HG03064 (cell line): ENCODE results near the gene SELENOM.

ENCODE experiments used
- ATAC-seq: cut with Tn5 transposase; IDR thresholded peaks from one replicate; pipeline ENCODE4 v1.9.1; 2021; ENCODE audit warnings: low read depth; ENCODE audit not compliant: unreplicated experiment

SELENOM gene

DNA sequence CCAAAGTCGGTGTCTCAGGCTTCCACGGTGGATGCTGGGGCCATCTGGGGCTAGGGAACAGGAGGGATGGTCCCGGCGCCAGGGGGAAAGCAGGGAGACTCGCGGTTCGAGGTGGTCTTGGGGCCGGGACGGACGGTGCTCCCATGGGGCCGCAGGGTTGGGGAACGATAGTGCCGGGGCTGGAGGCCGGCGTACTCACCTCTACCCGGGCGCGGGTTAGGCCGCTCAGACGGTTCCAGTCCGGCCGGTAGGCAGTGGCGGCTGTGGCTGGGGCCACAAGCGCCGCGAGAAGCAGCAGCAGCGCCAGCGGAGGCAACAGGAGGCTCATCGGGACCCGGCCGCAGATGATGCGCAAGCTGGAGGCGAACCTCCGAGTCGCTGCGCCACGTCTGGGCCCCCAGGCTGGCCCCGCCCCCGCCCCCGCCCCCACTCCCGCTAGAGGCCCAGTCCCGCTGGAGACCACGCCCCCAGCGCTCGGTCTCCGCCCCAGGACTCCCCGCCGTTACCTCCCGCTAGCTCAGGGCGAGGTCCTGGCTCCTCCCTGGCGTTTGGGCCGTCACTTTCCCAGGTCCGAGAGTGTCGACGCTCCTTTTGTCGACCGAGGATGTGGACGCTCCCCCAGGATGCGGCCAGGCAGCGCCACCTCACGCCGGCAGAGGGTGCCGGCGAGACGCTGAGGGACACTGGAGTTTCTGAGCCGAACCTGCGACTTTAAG lies at the start of gene SELENOM:
TSS of gene SELENOM (minus strand) at position 391 of the 716 bp plus-strand sequence. CDS start at position 328, 63 bp downstream.
- peak; percentile 72 for ATAC-seq

DNA sequence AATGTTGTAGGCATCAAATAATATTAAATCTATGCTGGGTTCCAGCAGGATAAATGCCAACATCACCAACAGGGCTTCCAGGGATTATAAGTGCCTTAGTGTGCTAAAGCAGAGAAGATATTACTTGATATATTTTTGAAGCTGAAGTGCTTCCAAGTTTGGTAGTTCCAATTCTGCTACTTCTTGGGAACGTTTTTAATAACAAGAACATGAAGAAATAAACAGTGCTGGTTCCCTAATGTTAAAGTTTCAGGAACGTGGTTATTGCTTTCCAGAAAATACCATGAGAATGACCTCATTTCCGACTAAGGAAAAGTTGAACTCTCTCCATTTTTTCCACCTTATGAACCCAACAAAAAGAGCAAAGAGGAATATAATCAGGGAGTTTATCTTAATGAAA lies 48.1 kb upstream of the SELENOM start:
- ATAC-seq: no peak

DNA sequence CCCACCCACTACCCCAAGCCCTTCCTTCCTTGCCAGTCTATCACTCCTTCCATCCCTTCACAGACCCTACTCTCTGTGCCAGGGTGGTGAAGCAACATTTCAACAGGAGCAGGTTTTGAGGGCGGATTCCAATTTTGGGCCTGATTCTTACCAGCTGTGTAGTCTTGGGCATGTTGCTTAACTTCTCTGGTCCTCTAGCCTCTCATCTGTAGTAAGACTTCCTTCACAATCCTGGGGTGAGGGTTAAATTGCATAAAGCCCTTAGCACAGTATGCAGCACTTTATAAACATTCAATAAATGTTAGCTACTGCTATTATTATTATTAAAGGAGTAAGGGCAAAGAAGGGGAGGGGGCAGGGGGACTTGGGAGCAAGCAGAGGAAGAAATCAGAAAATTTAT lies 47.6 kb upstream of the SELENOM start:
- no peak for ATAC-seq

DNA sequence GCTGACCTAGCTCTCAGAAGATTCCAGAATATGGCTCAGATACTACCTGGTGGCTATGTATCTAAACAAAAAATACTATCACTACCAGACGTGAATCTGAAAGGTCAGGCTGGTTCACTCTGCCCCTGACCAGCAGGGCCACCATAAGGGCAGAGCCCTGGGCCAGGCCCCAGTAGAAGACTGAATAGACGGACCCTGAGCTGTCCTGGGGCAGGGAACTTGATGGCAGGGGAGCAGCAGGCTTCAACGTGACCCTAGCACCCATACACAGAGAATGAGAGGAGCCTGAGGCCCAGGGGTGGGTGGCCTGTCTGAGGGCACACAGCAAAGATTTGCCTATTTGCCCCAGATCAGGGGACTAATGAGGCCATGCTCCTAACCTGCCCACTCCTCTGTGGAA lies 46.0 kb upstream of the SELENOM start:
- no peak for ATAC-seq

- no peak for ATAC-seq
Observed at GRCh38 chr22:31151872-31152271, 44.5 kb upstream of the SELENOM start.

- no peak for ATAC-seq
Observed at GRCh38 chr22:31150615-31151014, 43.2 kb upstream of the SELENOM start.

DNA sequence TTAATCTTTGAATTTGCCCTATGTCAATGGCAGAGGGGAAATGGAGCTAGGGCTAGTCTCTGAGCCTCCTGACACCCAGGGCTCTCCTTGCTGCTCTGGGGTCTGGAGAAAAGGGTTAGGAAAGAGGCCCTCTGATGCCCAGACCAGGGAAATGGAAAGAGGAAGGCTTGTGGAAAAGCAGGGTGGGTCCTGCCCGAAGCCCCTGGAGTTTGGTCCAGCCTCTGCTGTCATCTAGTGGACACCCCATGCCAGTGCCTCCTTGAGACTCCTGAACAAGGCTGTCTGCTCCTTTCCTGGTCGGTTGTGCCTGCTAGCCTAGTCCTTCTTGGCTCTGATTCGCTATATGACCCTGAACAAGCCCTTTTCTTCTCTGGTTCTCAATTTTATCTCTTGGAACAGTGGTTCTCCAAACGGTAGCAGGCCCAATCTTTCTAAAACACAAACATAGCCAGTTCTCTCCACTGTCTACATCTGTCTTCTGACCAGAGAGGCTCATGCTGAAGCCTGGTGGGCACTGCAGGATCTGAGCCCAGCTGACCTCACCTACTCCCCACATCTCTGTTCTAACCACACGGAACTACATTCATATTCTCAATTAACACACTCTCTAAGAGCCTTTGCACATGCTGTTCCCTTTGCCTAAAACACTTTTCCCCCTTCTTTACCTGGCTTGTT lies 41.7 kb upstream of the SELENOM start:
- ATAC-seq: no peak

- no peak for ATAC-seq
Observed at GRCh38 chr22:31148488-31148887, 41.1 kb upstream of the SELENOM start.

DNA sequence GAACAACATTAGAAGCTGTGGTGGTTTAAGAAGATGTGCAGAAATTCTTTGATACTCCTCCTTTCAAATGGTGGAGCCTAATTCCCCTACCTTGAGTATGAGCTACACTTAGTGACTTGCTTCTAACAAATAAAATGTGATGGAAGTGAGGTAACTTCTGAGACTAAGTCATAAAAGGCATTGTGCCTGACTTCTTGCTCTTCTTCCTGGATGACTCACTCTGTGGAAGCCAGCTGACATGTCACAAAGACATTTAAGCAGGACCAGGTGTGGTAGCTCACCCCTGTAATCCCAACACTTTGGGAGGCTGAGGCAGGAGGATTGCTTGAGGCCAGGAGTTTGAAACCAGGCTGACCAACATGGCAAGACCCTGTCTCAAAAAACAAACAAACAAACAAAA lies 36.9 kb upstream of the SELENOM start:
- no peak for ATAC-seq

GRCh38 chr22:31143537-31143936 lies 36.2 kb upstream of the SELENOM start:
- no peak for ATAC-seq

- ATAC-seq: no peak
Observed at GRCh38 chr22:31143038-31143437, 35.7 kb upstream of the SELENOM start.

DNA sequence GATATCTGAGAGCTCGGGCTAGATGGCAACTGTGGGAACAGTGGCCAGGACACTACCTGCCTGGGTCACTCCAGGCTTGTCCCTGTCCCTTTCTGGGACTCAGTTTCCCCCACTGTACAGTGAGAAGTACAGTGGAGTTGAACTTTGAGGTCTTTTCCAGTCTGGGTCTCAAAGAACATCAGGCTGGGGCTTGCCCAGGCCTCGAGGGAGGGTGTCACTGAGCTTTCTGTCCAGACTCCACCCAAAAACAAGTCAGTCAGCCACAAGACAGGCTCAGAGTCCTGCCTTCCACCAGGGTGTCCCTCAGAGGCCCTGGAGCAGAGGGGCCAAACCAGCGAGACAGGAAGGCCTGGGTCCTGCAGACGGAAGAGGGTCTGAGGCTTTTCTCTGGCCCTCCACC lies 34.9 kb upstream of the SELENOM start:
- ATAC-seq: no peak

GRCh38 chr22:31141551-31141950 lies 34.2 kb upstream of the SELENOM start:
- ATAC-seq: no peak

GRCh38 chr22:31140746-31141145 lies 33.4 kb upstream of the SELENOM start:
- ATAC-seq: no peak

DNA sequence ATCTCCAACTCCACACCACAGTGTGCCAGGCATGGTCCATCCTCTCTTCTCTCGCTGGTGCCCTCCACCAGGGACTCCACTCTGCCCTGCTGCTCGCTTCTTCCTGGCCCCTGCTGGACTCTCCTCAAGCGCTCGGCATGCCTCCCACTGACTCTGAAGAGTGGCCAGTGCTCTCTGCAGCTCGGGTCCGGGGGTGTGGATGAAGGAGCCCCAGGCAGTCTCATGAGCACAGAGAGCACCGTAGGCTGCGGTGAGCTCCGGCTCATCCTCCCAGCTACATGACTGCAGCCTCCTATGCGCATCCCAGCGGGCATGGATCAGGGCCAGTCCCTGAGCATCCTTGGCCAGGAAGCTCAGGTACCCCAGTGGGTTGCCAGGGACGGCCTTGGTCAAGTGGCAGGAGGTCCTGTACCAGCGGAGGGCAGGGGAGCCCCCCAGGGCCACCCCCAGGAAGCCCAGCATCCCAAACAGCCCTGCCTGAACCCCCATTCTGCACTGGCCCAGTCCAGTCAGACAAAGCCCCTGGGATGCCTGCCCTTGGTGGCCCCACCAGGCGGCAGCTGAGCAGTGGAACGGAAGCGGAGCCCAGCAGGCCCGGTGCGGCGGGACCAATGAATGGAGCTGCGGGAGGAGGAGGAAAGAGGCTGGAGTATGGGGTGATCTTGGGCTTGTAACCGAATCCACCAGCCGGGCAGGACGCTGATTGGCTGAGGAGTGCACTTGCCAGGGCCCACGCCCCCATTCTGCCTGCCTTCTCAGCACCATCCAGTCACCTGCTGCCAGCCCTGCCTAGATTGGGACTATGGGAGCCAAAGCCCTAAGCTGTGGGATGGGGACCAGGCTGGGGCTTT lies 32.7 kb upstream of the SELENOM start, which contains the start of gene PLA2G3:
TSS of gene PLA2G3 (minus strand) at position 643 of the 851 bp plus-strand sequence. CDS start at position 489, 154 bp downstream.
- no peak for ATAC-seq

DNA sequence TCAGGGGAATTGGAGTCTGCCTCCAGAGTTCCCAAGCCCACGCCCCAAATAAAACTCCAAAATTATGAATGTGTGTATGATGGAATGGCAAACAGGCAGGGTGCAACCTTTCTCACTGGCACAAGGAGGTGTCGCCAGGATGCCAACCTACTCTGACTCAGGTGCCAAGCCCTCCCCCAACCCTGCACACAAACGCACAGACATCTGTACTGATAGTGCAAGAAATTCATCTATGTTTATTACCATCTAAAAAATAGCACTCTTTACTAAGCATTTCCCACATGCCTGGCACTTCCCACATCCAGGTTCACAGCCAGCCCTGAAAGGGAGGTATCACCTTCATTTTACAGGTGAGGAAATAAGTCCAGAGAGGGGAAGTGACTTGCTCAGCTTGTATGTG lies 31.7 kb upstream of the SELENOM start:
- ATAC-seq: no peak

DNA sequence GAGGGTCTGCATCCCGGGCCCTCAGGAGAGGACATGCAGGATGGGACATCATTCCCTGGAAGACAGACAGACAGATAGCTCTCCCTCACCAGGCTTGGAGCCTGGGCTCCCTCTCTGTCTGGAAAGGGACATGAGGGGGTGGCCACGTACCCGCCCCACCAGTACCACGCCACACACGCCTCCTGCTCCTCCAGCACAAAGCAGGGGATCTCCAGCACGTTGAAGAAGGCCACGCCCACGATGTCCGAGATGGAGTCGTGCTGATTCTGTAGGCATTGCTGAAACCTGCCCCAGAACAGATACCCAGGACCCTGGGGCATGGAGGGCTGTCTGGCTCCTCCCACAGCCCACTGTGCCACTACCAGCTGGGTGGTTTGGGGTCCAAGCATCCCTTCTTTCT lies 30.8 kb upstream of the SELENOM start:
- ATAC-seq: no peak

DNA sequence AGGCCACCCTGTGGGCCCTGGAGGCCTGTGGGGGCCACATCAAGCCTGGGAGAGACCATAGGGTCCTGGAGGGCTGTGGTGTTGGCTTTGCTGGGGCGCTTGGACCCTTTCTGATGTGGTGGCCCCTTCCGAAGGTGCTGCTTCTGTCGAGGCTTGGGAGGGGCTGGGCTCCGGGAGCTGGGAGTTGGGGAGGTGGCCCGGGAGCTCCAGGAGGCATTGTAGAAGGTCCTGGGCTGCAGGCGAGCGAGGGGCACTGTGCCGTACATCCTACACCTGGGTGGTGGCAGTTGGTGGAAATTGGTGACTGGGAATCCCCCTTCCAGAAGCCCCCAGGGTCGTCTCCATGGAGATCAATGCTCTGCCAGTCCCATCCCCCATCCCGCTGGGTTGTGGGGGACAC lies 30.4 kb upstream of the SELENOM start:
- ATAC-seq: no peak

- no peak for ATAC-seq
Observed at GRCh38 chr22:31136711-31137110, 29.3 kb upstream of the SELENOM start.

- ATAC-seq: no peak
Observed at GRCh38 chr22:31136155-31136554, 28.8 kb upstream of the SELENOM start.

- no peak for ATAC-seq
Observed at GRCh38 chr22:31135706-31136105, 28.3 kb upstream of the SELENOM start.
